Pancreas (tissue), 10 donors: ENCODE data around the gene PARD3B. TPM values are rescaled to one million over a fixed set of nuclear protein-coding genes. Genes with fewer than 3 reads are reported as not detected.

Source experiments
- ATAC-seq, 4 donors: fragments of 200-7000 bp; cut with Tn5 transposase; one replicate each; pipeline versions ENCODE4 v1.8.0 to v1.9.1; 2020; ENCODE audit warnings: mild to moderate bottlenecking in 4 of 4, moderate library complexity in 4 of 4
- DNase-seq, 6 donors: peaks; one replicate each; pipeline ENCODE4 v3.0.0-alpha.2; 2020
- FAIRE-seq: peaks from 2 replicates; lab custom pipeline; 2012; peaks lifted over from hg19 to GRCh38; lab: Jason Lieb, UNC
- H3K27ac ChIP-seq, 4 donors: fragments of 200-600 bp; sonication (generic); 1 replicate in 3 of 4; 2 replicates in 1 of 4; pipeline versions ENCODE4 v1.5.0 to v1.8.0; 2020
- H3K27me3 ChIP-seq, 4 donors: fragments of 200-600 bp; one replicate each; pipeline ENCODE4 v1.8.0; 2021
- H3K36me3 ChIP-seq, 3 donors: fragments of 200-600 bp; sonication (generic) in 1 of 3; one replicate each; pipeline versions ENCODE4 v1.5.0 to v1.8.0; 2020 to 2021
- H3K4me1 ChIP-seq, 3 donors: fragments of 200-600 bp; one replicate each; pipeline ENCODE4 v1.8.0; 2021
- H3K4me3 ChIP-seq, 4 donors: fragments of 200-600 bp; sonication (generic) in 2 of 4; one replicate each; pipeline versions ENCODE4 v1.5.0 to v1.8.0; 2020 to 2021
- H3K9me3 ChIP-seq, 4 donors: fragments of 200-600 bp; one replicate each; pipeline ENCODE4 v1.8.0; 2021
- WGBS, 2 donors: extraction: QIAGEN DNeasy Blood & Tissue Kit; methylation state at CpG; one replicate each; pipeline ENCODE4 v1.1.7; 2013; 5-methylcytosine and 5-hydroxymethylcytosine counted together
- intact Hi-C, 3 donors: fragments of 100-400 bp; cut with DNase I; formaldehyde crosslinking; loops; one replicate each; pipeline versions ENCODE4 v1.11.1 to v1.14.2; 2022
- polyA plus RNA-seq, 2 donors: library from polyadenylated mRNA; stranded (reverse); fragments of 200-250 nt; gene quantifications; one replicate each; pipeline ENCODE4 v1.2.3, GENCODE V29; 2013
- total RNA-seq, 6 donors: library from RNA; stranded (reverse); fragmentation: NEBNext Ultra II Directional in 4 of 6; extraction: Animal tissue kit (Norgen Biotek cat#: 25700) in 4 of 6; gene quantifications; one replicate each; pipeline versions ENCODE4 v1.2.1 to v1.2.4, GENCODE V29; 2021 to 2023
- TF ChIP-seq, protein P1 (sequence below), 4 donors: fragments of 200-600 bp; sonication (generic) in 3 of 4; IDR thresholded peaks; one replicate each; pipeline versions ENCODE4 v1.5.0 to v1.8.0; 2021; ENCODE audit warnings: antibody characterized with exemption in 4 of 4
- donor health status: healthy with polysubstance abuse.
- donor health status: DM: no; HTN: no; CAD: no; lungs with moderate emphysema.
- donor health status: DM: no; HTN: no; CAD: no.
- donor health status: control.
- donor health status: control.
- donor health status: Bipolar disorder and iron deficiency.
- donor health status: DM: yes; HTN: yes; CAD: no.
- donor health status: DM: no; HTN: no; CAD: no.
- donor health status: DM: no; HTN: no; CAD: no.
- donor health status: DM: yes; HTN: yes; CAD: no.

PARD3B gene
- total and polyA plus RNA-seq, 8 donors: 2.8 to 21.5 (median 12.7) TPM

DNA sequence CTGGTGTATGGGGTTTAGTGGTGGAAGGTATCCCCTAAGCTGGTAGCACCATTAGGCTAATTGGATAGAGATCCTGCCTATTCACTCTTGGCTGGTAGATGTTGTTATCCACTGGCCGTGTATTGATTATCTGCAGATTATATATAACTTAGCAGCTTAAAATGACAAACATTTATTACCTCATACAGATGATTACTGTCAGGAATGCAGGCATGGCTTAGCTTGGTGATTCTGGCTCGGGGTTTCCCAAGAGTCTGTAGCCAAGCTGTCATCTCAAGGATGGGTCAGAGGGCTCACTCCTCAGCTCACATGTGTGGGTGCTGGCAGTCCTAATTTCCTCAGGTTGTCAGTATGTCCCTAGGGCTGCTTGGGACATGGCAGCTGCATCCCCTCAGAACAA lies 465.8 kb downstream of the PARD3B start:
- no peak for ATAC-seq
- no peaks in the 10 kb centered on the region for H3K27me3 ChIP-seq
- intact Hi-C loops: no loop called here
- no peak overlapping the region for H3K27ac ChIP-seq
- 44 to 46% methylated on average over 2 of the region's 2 CpGs for WGBS, 2 donors
- no peaks in the 10 kb centered on the region for H3K4me1 ChIP-seq
- H3K4me3 ChIP-seq: no peak overlapping the region
- FAIRE-seq: no peak
- TF ChIP-seq, protein P1, sequence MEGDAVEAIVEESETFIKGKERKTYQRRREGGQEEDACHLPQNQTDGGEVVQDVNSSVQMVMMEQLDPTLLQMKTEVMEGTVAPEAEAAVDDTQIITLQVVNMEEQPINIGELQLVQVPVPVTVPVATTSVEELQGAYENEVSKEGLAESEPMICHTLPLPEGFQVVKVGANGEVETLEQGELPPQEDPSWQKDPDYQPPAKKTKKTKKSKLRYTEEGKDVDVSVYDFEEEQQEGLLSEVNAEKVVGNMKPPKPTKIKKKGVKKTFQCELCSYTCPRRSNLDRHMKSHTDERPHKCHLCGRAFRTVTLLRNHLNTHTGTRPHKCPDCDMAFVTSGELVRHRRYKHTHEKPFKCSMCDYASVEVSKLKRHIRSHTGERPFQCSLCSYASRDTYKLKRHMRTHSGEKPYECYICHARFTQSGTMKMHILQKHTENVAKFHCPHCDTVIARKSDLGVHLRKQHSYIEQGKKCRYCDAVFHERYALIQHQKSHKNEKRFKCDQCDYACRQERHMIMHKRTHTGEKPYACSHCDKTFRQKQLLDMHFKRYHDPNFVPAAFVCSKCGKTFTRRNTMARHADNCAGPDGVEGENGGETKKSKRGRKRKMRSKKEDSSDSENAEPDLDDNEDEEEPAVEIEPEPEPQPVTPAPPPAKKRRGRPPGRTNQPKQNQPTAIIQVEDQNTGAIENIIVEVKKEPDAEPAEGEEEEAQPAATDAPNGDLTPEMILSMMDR (IDR thresholded peaks at IDR 0.05): no peak
- no peaks in the 10 kb centered on the region for H3K9me3 ChIP-seq
- H3K36me3 ChIP-seq: no peaks in the 10 kb centered on the region
- DNase-seq: no peak

DNA sequence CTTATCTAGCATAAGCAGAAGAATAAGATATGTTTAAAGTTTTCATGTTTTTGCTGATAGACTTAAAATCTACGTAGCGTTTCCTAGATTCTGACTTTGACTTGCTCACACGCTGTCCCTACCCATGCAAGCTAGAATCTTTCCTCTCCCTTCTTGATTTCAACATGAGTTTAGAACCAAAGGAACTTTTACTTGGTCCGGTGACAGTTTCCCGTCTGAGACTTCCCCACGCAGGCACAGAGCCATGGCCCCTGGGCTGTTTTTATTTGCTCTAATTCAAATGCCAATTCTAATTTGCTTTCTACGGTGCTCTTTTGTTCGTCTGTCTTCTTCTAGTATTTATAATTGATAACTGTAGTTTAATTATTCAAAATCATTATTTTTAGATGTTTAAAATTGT lies 467.7 kb downstream of the PARD3B start:
- H3K9me3 ChIP-seq: no peaks in the 10 kb centered on the region
- no peak for ATAC-seq
- no peak overlapping the region for H3K27ac ChIP-seq
- TF ChIP-seq, protein P1 (IDR thresholded peaks at IDR 0.05): no peak
- DNase-seq: no peak
- FAIRE-seq: no peak
- no peaks in the 10 kb centered on the region for H3K4me1 ChIP-seq
- WGBS, 2 donors: 86 to 90% methylated on average over 8 of the region's 8 CpGs
- H3K4me3 ChIP-seq: no peak overlapping the region
- H3K27me3 ChIP-seq: no peaks in the 10 kb centered on the region
- no peaks in the 10 kb centered on the region for H3K36me3 ChIP-seq
- intact Hi-C loops: no loop called here

GRCh38 chr2:205013586-205013985 lies 468.3 kb downstream of the PARD3B start:
- Histone ChIP-seq H3K9me3 (no peaks in the 10 kb centered on the region), H3K27ac (no peak overlapping the region), H3K36me3 (no peaks in the 10 kb centered on the region), H3K4me3 (no peak overlapping the region), H3K27me3 (no peaks in the 10 kb centered on the region), H3K4me1 (no peaks in the 10 kb centered on the region)
- intact Hi-C loops: no loop called here
- TF ChIP-seq, protein P1 (IDR thresholded peaks at IDR 0.05): no peak
- DNase-seq (no peak), FAIRE-seq (no peak), ATAC-seq (no peak)
- 98 to 99% methylated on average over 3 of the region's 3 CpGs for WGBS, 2 donors

GRCh38 chr2:205014201-205014600 lies 468.9 kb downstream of the PARD3B start:
- FAIRE-seq (no peak), ATAC-seq (no peak), DNase-seq (no peak)
- no peak overlapping the region for H3K4me3 ChIP-seq
- TF ChIP-seq, protein P1 (IDR thresholded peaks at IDR 0.05): no peak
- intact Hi-C loops: no loop called here
- no peak overlapping the region for H3K27ac ChIP-seq
- no peaks in the 10 kb centered on the region for H3K4me1 ChIP-seq
- H3K9me3 ChIP-seq: no peaks in the 10 kb centered on the region
- no peaks in the 10 kb centered on the region for H3K36me3 ChIP-seq
- H3K27me3 ChIP-seq: no peaks in the 10 kb centered on the region
- 53 to 60% methylated on average over 2 of the region's 2 CpGs for WGBS, 2 donors

- H3K4me3 ChIP-seq: no peak overlapping the region
- FAIRE-seq (no peak), ATAC-seq (no peak), DNase-seq (no peak)
- intact Hi-C loops: no loop called here
- H3K36me3 ChIP-seq: no peaks in the 10 kb centered on the region
- H3K27me3 ChIP-seq: no peaks in the 10 kb centered on the region
- H3K27ac ChIP-seq: no peak overlapping the region
- TF ChIP-seq, protein P1 (IDR thresholded peaks at IDR 0.05): no peak
- H3K4me1 ChIP-seq: no peaks in the 10 kb centered on the region
- no peaks in the 10 kb centered on the region for H3K9me3 ChIP-seq
- 79 to 81% methylated on average over 2 of the region's 2 CpGs for WGBS, 2 donors
Observed at GRCh38 chr2:205017381-205017780, 472.1 kb downstream of the PARD3B start.
